ENCODE measurements around the gene MAGED2. TPM values are rescaled to one million over a fixed set of nuclear protein-coding genes. Genes with fewer than 3 reads are reported as not detected.

Gene MAGED2
- total and polyA plus RNA-seq, 2 donors (not counting 3 experiments of a cell fraction or from before 2014, with no cell fraction given), result 241 to 309 TPM

DNA sequence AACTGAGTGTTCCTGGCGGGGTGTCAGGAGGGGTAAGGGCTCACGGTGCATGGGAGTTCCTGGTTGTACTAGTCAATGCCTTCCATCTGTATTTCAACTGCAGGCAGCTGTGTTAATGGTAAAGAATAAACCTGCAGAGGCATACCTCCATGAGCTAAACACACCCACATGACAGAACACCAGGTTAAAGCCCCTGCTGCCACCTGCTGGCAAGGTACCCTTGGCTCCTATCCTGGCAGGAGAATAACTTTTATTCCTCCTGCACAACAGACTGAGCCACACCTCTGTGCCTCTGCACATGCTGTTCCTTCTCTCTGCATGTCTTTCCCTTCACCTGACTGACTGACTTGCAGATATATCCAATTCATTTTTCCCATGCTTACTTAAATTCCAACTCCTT lies 20.6 kb upstream of the MAGED2 start:
- H3K27me3 ChIP-seq (ENCODE audit: control insufficient read depth in 2 of 2, insufficient read depth in 2 of 2, low read length in 2 of 2), result no peaks in the 10 kb centered on the region
- ChIA-PET CTCF (interaction anchor here (1.0 to 1.3 kb wide), 2 partner anchors 147 to 250 kb away, joined by 3 to 8 read pairs; no protein-coding TSS in a partner anchor), POLR2A (no interaction called here)
- H3K9me3 ChIP-seq (replicated peaks; ENCODE audit: control insufficient read depth, insufficient read depth, low read length), result no peaks in the 10 kb centered on the region
- FAIRE-seq, result no peak
- no peaks in the 10 kb centered on the region for H3K36me3 ChIP-seq (ENCODE audit: control insufficient read depth in 2 of 2, extremely low read depth in 1 of 2, insufficient read depth in 2 of 2, low read length in 2 of 2)
- dilution Hi-C loops (cut with MboI; ENCODE audit: extremely low pct_ligation_motif_present, low sequenced_read_pairs), result no loop called here
- no peaks in the 10 kb centered on the region for H3K4me1 ChIP-seq (ENCODE audit: control insufficient read depth, extremely low read depth, insufficient read depth, low read length)
- no peak overlapping the region for H3K27ac ChIP-seq (ENCODE audit: insufficient read depth, low read depth, low read length)
- TF ChIP-seq JUN (IDR thresholded peaks at IDR 0.05; ENCODE audit: borderline replicate concordance, insufficient read depth, insufficient read length, low read depth), result no peak
- TF ChIP-seq, protein P1, sequence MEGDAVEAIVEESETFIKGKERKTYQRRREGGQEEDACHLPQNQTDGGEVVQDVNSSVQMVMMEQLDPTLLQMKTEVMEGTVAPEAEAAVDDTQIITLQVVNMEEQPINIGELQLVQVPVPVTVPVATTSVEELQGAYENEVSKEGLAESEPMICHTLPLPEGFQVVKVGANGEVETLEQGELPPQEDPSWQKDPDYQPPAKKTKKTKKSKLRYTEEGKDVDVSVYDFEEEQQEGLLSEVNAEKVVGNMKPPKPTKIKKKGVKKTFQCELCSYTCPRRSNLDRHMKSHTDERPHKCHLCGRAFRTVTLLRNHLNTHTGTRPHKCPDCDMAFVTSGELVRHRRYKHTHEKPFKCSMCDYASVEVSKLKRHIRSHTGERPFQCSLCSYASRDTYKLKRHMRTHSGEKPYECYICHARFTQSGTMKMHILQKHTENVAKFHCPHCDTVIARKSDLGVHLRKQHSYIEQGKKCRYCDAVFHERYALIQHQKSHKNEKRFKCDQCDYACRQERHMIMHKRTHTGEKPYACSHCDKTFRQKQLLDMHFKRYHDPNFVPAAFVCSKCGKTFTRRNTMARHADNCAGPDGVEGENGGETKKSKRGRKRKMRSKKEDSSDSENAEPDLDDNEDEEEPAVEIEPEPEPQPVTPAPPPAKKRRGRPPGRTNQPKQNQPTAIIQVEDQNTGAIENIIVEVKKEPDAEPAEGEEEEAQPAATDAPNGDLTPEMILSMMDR (IDR thresholded peaks at IDR 0.05; ENCODE audit: extremely low read depth in 1 of 2, insufficient read depth in 1 of 2, low read depth in 1 of 2, low read length in 2 of 2), result no peak
- no peak for TF ChIP-seq GATA2 (IDR thresholded peaks at IDR 0.05; ENCODE audit: insufficient read depth, insufficient read length, low read depth, low read length)
- TF ChIP-seq POLR2AphosphoS5 (IDR thresholded peaks at IDR 0.05; ENCODE audit: insufficient read depth, low read depth, low read length), result no peak
- no peak for TF ChIP-seq POLR2A (IDR thresholded peaks at IDR 0.05; ENCODE audit: low read depth, low read length)
- TF ChIP-seq, protein P2, sequence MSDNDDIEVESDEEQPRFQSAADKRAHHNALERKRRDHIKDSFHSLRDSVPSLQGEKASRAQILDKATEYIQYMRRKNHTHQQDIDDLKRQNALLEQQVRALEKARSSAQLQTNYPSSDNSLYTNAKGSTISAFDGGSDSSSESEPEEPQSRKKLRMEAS (IDR thresholded peaks at IDR 0.05; ENCODE audit: insufficient read depth, insufficient read length), result no peak
- no peak for TF ChIP-seq EZH2 (IDR thresholded peaks at IDR 0.05; ENCODE audit: borderline replicate concordance, low read depth, low read length, severe bottlenecking)
- TF ChIP-seq MYC (IDR thresholded peaks at IDR 0.05; ENCODE audit: low read depth, low read length), result no peak
- no peak for TF ChIP-seq FOS (IDR thresholded peaks at IDR 0.05; ENCODE audit: borderline replicate concordance, insufficient read depth, low read length)
- H2AFZ ChIP-seq (ENCODE audit: low read depth, low read length), result no peak overlapping the region
- H4K20me1 ChIP-seq (replicated peaks; ENCODE audit: control insufficient read depth, extremely low read depth, insufficient read depth, low read length), result no peaks in the 10 kb centered on the region
- H3K79me2 ChIP-seq (ENCODE audit: control insufficient read depth, insufficient read depth, low read length), result no peaks in the 10 kb centered on the region
- intact Hi-C loops (cut with micrococcal nuclease), result loop anchor here (5.0 kb wide), 1 partner anchor 365 kb away; no protein-coding TSS in a partner anchor
- no TSS peak for BruUV-seq (replicated peaks)
- H3K4me2 ChIP-seq (ENCODE audit: insufficient read depth, low read length), result no peak overlapping the region
- H3K9me1 ChIP-seq (replicated peaks; ENCODE audit: control insufficient read depth, extremely low read depth, insufficient read depth, low read length), result no peaks in the 10 kb centered on the region
- DNase-seq (ENCODE audit: low read depth, low spot score), result no peak
- H3K4me3 ChIP-seq (replicated peaks in 1 of 3; ENCODE audit: insufficient read depth in 1 of 3, low read depth in 1 of 3, low read length in 3 of 3), result no peak overlapping the region
- H3K9ac ChIP-seq (replicated peaks; ENCODE audit: extremely low read depth, insufficient read depth, low read length), result no peak overlapping the region
